ENCODE results near the gene RFPL2. TPM values are rescaled to one million over a fixed set of nuclear protein-coding genes. Genes with fewer than 3 reads are reported as not detected.
"Not testable (repeated sequence)": the region's sequence is repeated elsewhere in the genome, so short reads cannot be mapped to it uniquely, and the experiment has no call there.

The RFPL2 gene
- total RNA-seq, 1 experiment from 2014 or later = not detected

- H3K36me3 Mint-ChIP-seq (ENCODE audit: insufficient read depth, unreplicated experiment); H3K27me3 ChIP-seq (replicated peaks; ENCODE audit: control insufficient read depth, insufficient read depth, low read length); H3K9me3 Mint-ChIP-seq (ENCODE audit: unreplicated experiment); intact Hi-C loops (cut with micrococcal nuclease; ENCODE audit: unreplicated experiment); H3K4me3 ChIP-seq (ENCODE audit: low read depth, low read length); BruUV-seq (replicated peaks); POLR2A ChIA-PET; H3K4me3 Mint-ChIP-seq (ENCODE audit: unreplicated experiment); H3K4me1 Mint-ChIP-seq (ENCODE audit: low read depth, unreplicated experiment); H3K27ac Mint-ChIP-seq (ENCODE audit: unreplicated experiment); H3K9me3 ChIP-seq; H3K36me3 ChIP-seq (ENCODE audit: control insufficient read depth, insufficient read depth, low read length); H3K4me1 ChIP-seq; DNase-seq; CTCF ChIA-PET: not testable (repeated sequence)
- H3K27me3 Mint-ChIP-seq (ENCODE audit: insufficient read depth, unreplicated experiment) = peaks cover 18% of the 10 kb centered on the region
Observed at GRCh38 chr22:32193346-32193745, 11.5 kb downstream of the RFPL2 start.

GRCh38 chr22:32191021-32191420 lies 13.9 kb downstream of the RFPL2 start:
- H3K36me3 ChIP-seq (ENCODE audit: control insufficient read depth, insufficient read depth, low read length); H3K9me3 ChIP-seq; POLR2A ChIA-PET; H3K4me3 ChIP-seq (ENCODE audit: low read depth, low read length); H3K4me1 ChIP-seq; H3K4me1 Mint-ChIP-seq (ENCODE audit: low read depth, unreplicated experiment); H3K27ac Mint-ChIP-seq (ENCODE audit: unreplicated experiment); H3K27me3 ChIP-seq (replicated peaks; ENCODE audit: control insufficient read depth, insufficient read depth, low read length); intact Hi-C loops (cut with micrococcal nuclease; ENCODE audit: unreplicated experiment); H3K36me3 Mint-ChIP-seq (ENCODE audit: insufficient read depth, unreplicated experiment); BruUV-seq (replicated peaks); CTCF ChIA-PET; H3K9me3 Mint-ChIP-seq (ENCODE audit: unreplicated experiment); H3K4me3 Mint-ChIP-seq (ENCODE audit: unreplicated experiment); DNase-seq: not testable (repeated sequence)
- H3K27me3 Mint-ChIP-seq (ENCODE audit: insufficient read depth, unreplicated experiment) = peaks cover 13% of the 10 kb centered on the region

GRCh38 chr22:32185821-32186220 lies 19.1 kb downstream of the RFPL2 start:
- H3K4me3 ChIP-seq (ENCODE audit: low read depth, low read length) = no peak overlapping the region
- Mint-ChIP-seq H3K4me1 (ENCODE audit: low read depth, unreplicated experiment) (no peaks in the 10 kb centered on the region), H3K9me3 (ENCODE audit: unreplicated experiment) (no peaks in the 10 kb centered on the region), H3K36me3 (ENCODE audit: insufficient read depth, unreplicated experiment) (no peaks in the 10 kb centered on the region), H3K4me3 (ENCODE audit: unreplicated experiment) (no peak overlapping the region), H3K27me3 (ENCODE audit: insufficient read depth, unreplicated experiment) (peaks cover 3% of the 10 kb centered on the region), H3K27ac (ENCODE audit: unreplicated experiment) (no peak overlapping the region)
- TF ChIP-seq CTCF (IDR thresholded peaks at IDR 0.05; ENCODE audit: insufficient read depth in 1 of 2, low read depth in 1 of 2, low read length in 1 of 2, severe bottlenecking in 1 of 2, unreplicated experiment in 1 of 2) = no peak
- no peaks in the 10 kb centered on the region for H3K27me3 ChIP-seq (replicated peaks; ENCODE audit: control insufficient read depth, insufficient read depth, low read length)
- POLR2A ChIA-PET = no interaction called here
- intact Hi-C loops (cut with micrococcal nuclease; ENCODE audit: unreplicated experiment) = no loop called here
- DNase-seq = no peak
- BruUV-seq (replicated peaks) = no TSS peak
- H3K4me1 ChIP-seq = no peaks in the 10 kb centered on the region
- H3K36me3 ChIP-seq (ENCODE audit: control insufficient read depth, insufficient read depth, low read length) = no peaks in the 10 kb centered on the region
- no peaks in the 10 kb centered on the region for H3K9me3 ChIP-seq
- CTCF ChIA-PET = no interaction called here

GRCh38 chr22:32183625-32184024 lies 21.2 kb downstream of the RFPL2 start:
- H3K4me3 Mint-ChIP-seq (ENCODE audit: unreplicated experiment) = no peak overlapping the region
- Histone ChIP-seq H3K27me3 (replicated peaks; ENCODE audit: control insufficient read depth, insufficient read depth, low read length) (no peaks in the 10 kb centered on the region; the same call in 1 of the 2 replicates), H3K36me3 (ENCODE audit: control insufficient read depth, insufficient read depth, low read length) (no peaks in the 10 kb centered on the region), H3K4me1 (no peaks in the 10 kb centered on the region), H3K9me3 (no peaks in the 10 kb centered on the region), H3K4me3 (ENCODE audit: low read depth, low read length) (no peak overlapping the region)
- no peaks in the 10 kb centered on the region for H3K9me3 Mint-ChIP-seq (ENCODE audit: unreplicated experiment)
- no peak for TF ChIP-seq CTCF (IDR thresholded peaks at IDR 0.05; ENCODE audit: insufficient read depth in 1 of 2, low read depth in 1 of 2, low read length in 1 of 2, severe bottlenecking in 1 of 2, unreplicated experiment in 1 of 2)
- intact Hi-C loops (cut with micrococcal nuclease; ENCODE audit: unreplicated experiment) = no loop called here
- no TSS peak for BruUV-seq (replicated peaks)
- ChIA-PET CTCF (no interaction called here), POLR2A (no interaction called here)
- H3K27ac Mint-ChIP-seq (ENCODE audit: unreplicated experiment) = no peak overlapping the region
- no peak for DNase-seq
- H3K27me3 Mint-ChIP-seq (ENCODE audit: insufficient read depth, unreplicated experiment) = peaks cover 4% of the 10 kb centered on the region
- H3K36me3 Mint-ChIP-seq (ENCODE audit: insufficient read depth, unreplicated experiment) = no peaks in the 10 kb centered on the region
- H3K4me1 Mint-ChIP-seq (ENCODE audit: low read depth, unreplicated experiment) = no peaks in the 10 kb centered on the region
